OCI-LY3 (cell line): ENCODE data around the gene KAT8.

Source experiments
- H2AFZ ChIP-seq: fragments of 200-600, 300-600 bp; shearing (Covaris generic); 2 replicates; pipeline ENCODE4 v1.6.0; 2014; ENCODE audit warnings: antibody characterized with exemption, low read depth, low read length
- H3K27ac ChIP-seq: fragments of 200-600, 300-600 bp; sonication (generic); 2 replicates; pipeline ENCODE4 v1.5.1; 2014; ENCODE audit warnings: mild to moderate bottlenecking, low read length, moderate library complexity, mixed read lengths
- H3K27me3 ChIP-seq: fragments of 200-600, 300-600 bp; sonication (generic); 2 replicates; pipeline ENCODE4 v1.6.1; 2014; ENCODE audit warnings: low read depth, low read length, mixed read lengths
- H3K36me3 ChIP-seq: fragments of 200-600, 300-600 bp; sonication (generic); replicated peaks from 2 replicates; pipeline ENCODE3; 2014; ENCODE audit warnings: low read depth, low read length, mixed read lengths
- H3K4me1 ChIP-seq: fragments of 300-600, 200-600 bp; sonication (generic); 2 replicates; pipeline ENCODE4 v1.6.1; 2014; ENCODE audit warnings: low read length, mixed read lengths
- H3K4me2 ChIP-seq: fragments of 200-600, 300-600 bp; sonication (generic); 2 replicates; pipeline ENCODE4 v1.6.1; 2014; ENCODE audit warnings: low read length, mixed read lengths
- H3K4me3 ChIP-seq: fragments of 300-600, 200-600 bp; sonication (generic); 2 replicates; pipeline ENCODE4 v1.5.1; 2014; ENCODE audit warnings: antibody characterized with exemption, mild to moderate bottlenecking, low read length, moderate library complexity
- H3K79me2 ChIP-seq: fragments of 300-600, 200-600 bp; shearing (Covaris generic); 2 replicates; pipeline ENCODE4 v1.6.1; 2014; ENCODE audit warnings: mild to moderate bottlenecking, low read length, mixed read lengths
- H3K9ac ChIP-seq: fragments of 300-600, 200-600 bp; shearing (Covaris generic); 2 replicates; pipeline ENCODE4 v1.6.0; 2014; ENCODE audit warnings: mild to moderate bottlenecking, low read length, moderate library complexity
- H3K9me3 ChIP-seq: fragments of 200-600, 300-600 bp; shearing (Covaris generic); 2 replicates; pipeline ENCODE4 v1.6.1; 2014; ENCODE audit warnings: low read length, mixed read lengths; ENCODE audit not compliant: insufficient read depth
- H4K20me1 ChIP-seq: fragments of 200-600, 300-600 bp; sonication (generic); 2 replicates; pipeline ENCODE4 v1.6.1; 2016; ENCODE audit warnings: low read length, mixed read lengths; ENCODE audit not compliant: insufficient read depth
- EZH2phosphoT487 ChIP-seq: fragments of 200-600 bp; shearing (Covaris generic); IDR thresholded peaks from 2 replicates; pipeline ENCODE4 v1.6.1; 2018; ENCODE audit warnings: antibody characterized with exemption, mixed run types, low read depth
- TF ChIP-seq, protein P1 (sequence below): fragments of 200-600, 300-600 bp; sonication (generic); IDR thresholded peaks from 2 replicates; pipeline ENCODE4 v1.5.1; 2014; ENCODE audit warnings: antibody characterized with exemption, low read length, low read depth

The KAT8 gene

GRCh38 chr16:31128711-31129567, 11.5 kb downstream of the KAT8 start:
- Histone ChIP-seq H3K4me3 (no peak overlapping the region), H2AFZ (no peak overlapping the region), H3K4me2 (no peak overlapping the region), H3K9me3 (no peaks in the 10 kb centered on the region), H4K20me1 (no peaks in the 10 kb centered on the region), H3K9ac (no peak overlapping the region), H3K4me1 (no peaks in the 10 kb centered on the region), H3K27ac (no peak overlapping the region), H3K36me3 (no peaks in the 10 kb centered on the region), H3K79me2 (no peaks in the 10 kb centered on the region), H3K27me3 (no peaks in the 10 kb centered on the region)
- TF ChIP-seq EZH2phosphoT487, result no peak
- TF ChIP-seq, protein P1, sequence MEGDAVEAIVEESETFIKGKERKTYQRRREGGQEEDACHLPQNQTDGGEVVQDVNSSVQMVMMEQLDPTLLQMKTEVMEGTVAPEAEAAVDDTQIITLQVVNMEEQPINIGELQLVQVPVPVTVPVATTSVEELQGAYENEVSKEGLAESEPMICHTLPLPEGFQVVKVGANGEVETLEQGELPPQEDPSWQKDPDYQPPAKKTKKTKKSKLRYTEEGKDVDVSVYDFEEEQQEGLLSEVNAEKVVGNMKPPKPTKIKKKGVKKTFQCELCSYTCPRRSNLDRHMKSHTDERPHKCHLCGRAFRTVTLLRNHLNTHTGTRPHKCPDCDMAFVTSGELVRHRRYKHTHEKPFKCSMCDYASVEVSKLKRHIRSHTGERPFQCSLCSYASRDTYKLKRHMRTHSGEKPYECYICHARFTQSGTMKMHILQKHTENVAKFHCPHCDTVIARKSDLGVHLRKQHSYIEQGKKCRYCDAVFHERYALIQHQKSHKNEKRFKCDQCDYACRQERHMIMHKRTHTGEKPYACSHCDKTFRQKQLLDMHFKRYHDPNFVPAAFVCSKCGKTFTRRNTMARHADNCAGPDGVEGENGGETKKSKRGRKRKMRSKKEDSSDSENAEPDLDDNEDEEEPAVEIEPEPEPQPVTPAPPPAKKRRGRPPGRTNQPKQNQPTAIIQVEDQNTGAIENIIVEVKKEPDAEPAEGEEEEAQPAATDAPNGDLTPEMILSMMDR, result no peak

- Histone ChIP-seq H3K4me2 (no peak overlapping the region), H3K79me2 (no peaks in the 10 kb centered on the region), H3K27ac (no peak overlapping the region), H4K20me1 (no peaks in the 10 kb centered on the region), H3K4me1 (no peaks in the 10 kb centered on the region), H3K27me3 (no peaks in the 10 kb centered on the region), H3K4me3 (no peak overlapping the region), H2AFZ (no peak overlapping the region), H3K9ac (no peak overlapping the region), H3K9me3 (no peaks in the 10 kb centered on the region), H3K36me3 (no peaks in the 10 kb centered on the region)
- no peak for TF ChIP-seq EZH2phosphoT487
- TF ChIP-seq, protein P1, result no peak
Measured at GRCh38 chr16:31129568-31130335, 12.3 kb downstream of the KAT8 start.

GRCh38 chr16:31130336-31130891, 12.9 kb downstream of the KAT8 start:
- H2AFZ ChIP-seq, result no peak overlapping the region
- no peak overlapping the region for H3K4me2 ChIP-seq
- H3K9ac ChIP-seq, result no peak overlapping the region
- H3K79me2 ChIP-seq, result no peaks in the 10 kb centered on the region
- no peaks in the 10 kb centered on the region for H3K9me3 ChIP-seq
- no peak overlapping the region for H3K4me3 ChIP-seq
- no peak overlapping the region for H3K27ac ChIP-seq
- no peaks in the 10 kb centered on the region for H3K36me3 ChIP-seq
- no peaks in the 10 kb centered on the region for H4K20me1 ChIP-seq
- H3K27me3 ChIP-seq, result no peaks in the 10 kb centered on the region
- TF ChIP-seq EZH2phosphoT487, result no peak
- TF ChIP-seq, protein P1, result no peak
- no peaks in the 10 kb centered on the region for H3K4me1 ChIP-seq

DNA sequence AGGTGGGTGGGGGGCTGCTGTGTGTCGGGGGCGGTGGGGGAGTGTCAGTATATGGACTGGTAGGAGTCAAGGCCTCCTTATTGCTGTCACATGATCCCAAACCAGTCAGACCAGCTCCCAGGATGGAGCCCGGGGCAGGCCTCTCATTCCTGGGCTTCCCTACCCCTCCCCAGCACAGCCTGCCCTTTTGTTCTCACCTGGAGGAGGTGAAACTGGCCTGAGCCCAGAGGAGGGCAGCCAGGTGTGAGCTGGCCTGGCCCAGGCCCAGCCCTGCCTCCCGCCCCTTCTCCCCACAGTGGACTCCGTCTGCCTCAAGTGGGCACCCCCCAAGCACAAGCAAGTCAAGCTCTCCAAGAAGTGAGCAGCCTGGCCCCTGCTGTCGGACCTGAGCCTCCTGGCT, 13.4 kb downstream of the KAT8 start:
- Histone ChIP-seq H3K27ac (no peak overlapping the region), H3K9me3 (no peaks in the 10 kb centered on the region), H3K4me2 (no peak overlapping the region), H2AFZ (no peak overlapping the region), H3K4me3 (no peak overlapping the region), H4K20me1 (no peaks in the 10 kb centered on the region), H3K9ac (no peak overlapping the region), H3K4me1 (no peaks in the 10 kb centered on the region), H3K27me3 (no peaks in the 10 kb centered on the region), H3K79me2 (no peaks in the 10 kb centered on the region), H3K36me3 (no peaks in the 10 kb centered on the region)
- TF ChIP-seq, protein P1, result no peak
- no peak for TF ChIP-seq EZH2phosphoT487
